Uterus (tissue), 4 donors: ENCODE results near the gene NXPH1. TPM values are rescaled to one million over a fixed set of nuclear protein-coding genes. Genes with fewer than 3 reads are reported as not detected.

Experiments used
- DNase-seq, 2 donors: peaks; one replicate each; pipeline ENCODE4 v3.0.0-alpha.2; 2019 to 2020
- H3K27ac ChIP-seq, 2 donors: fragments of 200-600 bp; sonication (generic); 1 replicate in 1 of 2; 2 replicates in 1 of 2; pipeline ENCODE4 v1.5.1; 2016 to 2018
- H3K27me3 ChIP-seq, 2 donors: fragments of 200-600 bp; sonication (generic); one replicate each; pipeline ENCODE4 v1.5.1; 2018 to 2019; ENCODE audit warnings: control low read depth in 1 of 2
- H3K36me3 ChIP-seq, 2 donors: fragments of 200-600 bp; sonication (generic); one replicate each; pipeline ENCODE4 v1.5.1; 2019; ENCODE audit warnings: control low read depth in 1 of 2
- H3K4me1 ChIP-seq, 2 donors: fragments of 200-600 bp; sonication (generic); one replicate each; pipeline ENCODE4 v1.5.1; 2018 to 2019; ENCODE audit warnings: control low read depth in 1 of 2
- H3K4me3 ChIP-seq, 2 donors: fragments of 200-600 bp; sonication (generic); 1 replicate in 1 of 2; 2 replicates in 1 of 2; pipeline ENCODE4 v1.5.1; 2018 to 2019; ENCODE audit warnings: mild to moderate bottlenecking in 1 of 2
- H3K9me3 ChIP-seq, 2 donors: fragments of 200-600 bp; sonication (generic); one replicate each; pipeline ENCODE4 v1.5.1; 2019; ENCODE audit warnings: control low read depth in 1 of 2
- CTCF ChIP-seq, 4 experiments: fragments of 200-600 bp in 2 of 4; fragments of 450-650 bp in 2 of 4; sonication (generic) in 2 of 4; IDR thresholded peaks; one replicate each; pipeline ENCODE4 v1.5.1; 2016 to 2019; ENCODE audit warnings: antibody characterized with exemption in 4 of 4, mild to moderate bottlenecking in 2 of 4, moderate library complexity in 1 of 4
- POLR2A ChIP-seq, 2 donors: fragments of 450-650 bp; IDR thresholded peaks; one replicate each; pipeline ENCODE4 v1.6.1; 2016; ENCODE audit warnings: antibody characterized with exemption in 2 of 2, mild to moderate bottlenecking in 1 of 2, moderate library complexity in 1 of 2
- intact Hi-C: fragments of 100-400 bp; cut with DNase I; formaldehyde crosslinking; loops from one replicate; pipeline ENCODE4 v1.15.1; 2023; ENCODE audit warnings: low total_unique reads
- total RNA-seq, 4 donors: library from RNA; depleted of rRNA in 3 of 4; stranded (reverse); fragments of >200 nt in 3 of 4; gene quantifications; one replicate each; pipeline versions ENCODE4 v1.1.0 to v1.2.4, GENCODE V29; 2014 to 2023
- donor health status: DM: yes; HTN: yes; CAD: no.

The NXPH1 gene
- total RNA-seq, 4 donors from 2014 or later = 0.28 TPM; not detected in 3

- H3K4me3 ChIP-seq = no peak overlapping the region
- no peaks in the 10 kb centered on the region for H3K36me3 ChIP-seq
- DNase-seq = no peak
- no peaks in the 10 kb centered on the region for H3K4me1 ChIP-seq
- intact Hi-C loops = no loop called here
- H3K27ac ChIP-seq = no peak overlapping the region
- TF ChIP-seq CTCF (IDR thresholded peaks at IDR 0.05) = no peak
- TF ChIP-seq POLR2A (IDR thresholded peaks at IDR 0.05) = no peak
- H3K27me3 ChIP-seq = peaks cover 12 to 54% of the 10 kb centered on the region in 2 donors
- H3K9me3 ChIP-seq = no peaks in the 10 kb centered on the region
These were observed 9.4 kb downstream of the NXPH1 start for GRCh38 chr7:8442814-8443304.

- Histone ChIP-seq H3K27me3 (peaks cover 12 to 53% of the 10 kb centered on the region in 2 donors), H3K4me3 (no peak overlapping the region), H3K27ac (no peak overlapping the region), H3K4me1 (no peaks in the 10 kb centered on the region), H3K36me3 (no peaks in the 10 kb centered on the region), H3K9me3 (no peaks in the 10 kb centered on the region)
- no peak for DNase-seq
- intact Hi-C loops = no loop called here
- no peak for TF ChIP-seq CTCF (IDR thresholded peaks at IDR 0.05)
- TF ChIP-seq POLR2A (IDR thresholded peaks at IDR 0.05) = no peak
These were observed 10.4 kb downstream of the NXPH1 start for GRCh38 chr7:8443576-8444467.

DNA sequence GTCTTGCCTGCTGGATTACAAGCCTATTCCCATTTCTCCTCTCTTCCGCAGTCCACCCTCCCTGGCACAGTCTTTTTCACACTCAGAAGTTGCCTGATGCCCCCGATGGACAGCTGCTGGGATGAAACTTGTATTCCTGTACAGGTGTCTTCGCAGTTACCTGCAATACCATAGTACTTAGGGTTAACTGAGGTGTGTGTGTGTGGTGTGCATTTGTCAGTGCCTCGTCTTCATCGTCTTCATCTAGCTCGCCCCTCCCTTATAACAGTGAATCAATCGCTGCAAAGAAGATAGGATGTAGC is 11.0 kb downstream of the NXPH1 start:
- intact Hi-C loops = no loop called here
- H3K9me3 ChIP-seq = no peaks in the 10 kb centered on the region
- H3K36me3 ChIP-seq = no peaks in the 10 kb centered on the region
- H3K27me3 ChIP-seq = peaks cover 12 to 47% of the 10 kb centered on the region in 2 donors
- no peak overlapping the region for H3K4me3 ChIP-seq
- no peak for DNase-seq
- H3K4me1 ChIP-seq = no peaks in the 10 kb centered on the region
- TF ChIP-seq POLR2A (IDR thresholded peaks at IDR 0.05) (no peak), CTCF (IDR thresholded peaks at IDR 0.05) (no peak)
- H3K27ac ChIP-seq = no peak overlapping the region

DNA sequence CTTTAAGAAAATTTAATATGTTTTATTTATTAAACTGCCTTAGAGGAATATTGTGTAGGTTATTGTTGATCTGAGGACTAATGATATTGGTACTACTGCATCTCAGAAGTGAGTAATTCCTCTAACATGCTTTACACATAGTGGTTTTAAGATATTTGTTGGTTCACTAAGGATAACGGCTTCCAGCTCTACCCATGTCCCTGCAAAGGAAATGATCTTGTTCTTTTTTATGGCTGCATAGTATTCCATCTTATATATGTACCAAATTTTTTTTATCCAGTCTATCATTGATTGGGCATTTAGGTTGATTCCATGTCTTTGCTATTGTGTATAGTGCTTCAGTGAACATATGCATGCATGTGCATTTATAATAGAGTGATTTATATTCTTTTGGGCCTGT is 20.1 kb downstream of the NXPH1 start:
- Histone ChIP-seq H3K4me3 (no peak overlapping the region), H3K4me1 (no peaks in the 10 kb centered on the region), H3K27me3 (no peaks in the 10 kb centered on the region), H3K36me3 (no peaks in the 10 kb centered on the region), H3K9me3 (no peaks in the 10 kb centered on the region), H3K27ac (no peak overlapping the region)
- intact Hi-C loops = no loop called here
- TF ChIP-seq CTCF (IDR thresholded peaks at IDR 0.05) = no peak
- TF ChIP-seq POLR2A (IDR thresholded peaks at IDR 0.05) = no peak
- DNase-seq = no peak

DNA sequence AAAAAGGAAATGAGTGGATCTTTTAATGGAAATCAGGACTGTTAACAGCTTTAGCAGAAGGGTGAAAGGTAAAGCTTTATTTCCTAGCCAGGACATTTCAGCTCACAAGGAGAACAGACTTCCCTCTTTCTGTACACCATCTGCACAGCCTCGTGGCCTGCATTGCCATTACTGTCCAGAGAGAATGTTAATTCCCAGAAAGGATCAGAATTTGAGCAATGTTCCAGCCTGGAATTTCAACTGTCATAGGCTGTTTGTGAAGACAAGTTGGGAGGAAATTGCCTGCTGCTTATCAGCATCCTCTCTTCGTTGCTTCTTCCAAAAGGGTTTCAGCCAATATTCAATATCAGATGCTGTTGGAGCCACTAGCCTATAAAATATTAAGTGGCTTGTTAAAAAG is 22.0 kb downstream of the NXPH1 start:
- Histone ChIP-seq H3K4me3 (no peak overlapping the region), H3K9me3 (no peaks in the 10 kb centered on the region), H3K27ac (no peak overlapping the region), H3K36me3 (no peaks in the 10 kb centered on the region), H3K4me1 (no peaks in the 10 kb centered on the region), H3K27me3 (no peaks in the 10 kb centered on the region)
- DNase-seq = no peak
- TF ChIP-seq POLR2A (IDR thresholded peaks at IDR 0.05) (no peak), CTCF (IDR thresholded peaks at IDR 0.05) (no peak)
- intact Hi-C loops = no loop called here
